GM15510 (cell line): Measurements from ENCODE around the gene UNC5A.

ENCODE experiments used
- POLR2A ChIP-seq: IDR thresholded peaks from 3 replicates; pipeline ENCODE4 v1.6.1; 2011; ENCODE audit warnings: borderline replicate concordance; ENCODE audit not compliant: insufficient read length; ENCODE audit errors: extremely low read depth

UNC5A gene

GRCh38 chr5:176849611-176850227, 39.4 kb downstream of the UNC5A start:
- no peak for TF ChIP-seq POLR2A

DNA sequence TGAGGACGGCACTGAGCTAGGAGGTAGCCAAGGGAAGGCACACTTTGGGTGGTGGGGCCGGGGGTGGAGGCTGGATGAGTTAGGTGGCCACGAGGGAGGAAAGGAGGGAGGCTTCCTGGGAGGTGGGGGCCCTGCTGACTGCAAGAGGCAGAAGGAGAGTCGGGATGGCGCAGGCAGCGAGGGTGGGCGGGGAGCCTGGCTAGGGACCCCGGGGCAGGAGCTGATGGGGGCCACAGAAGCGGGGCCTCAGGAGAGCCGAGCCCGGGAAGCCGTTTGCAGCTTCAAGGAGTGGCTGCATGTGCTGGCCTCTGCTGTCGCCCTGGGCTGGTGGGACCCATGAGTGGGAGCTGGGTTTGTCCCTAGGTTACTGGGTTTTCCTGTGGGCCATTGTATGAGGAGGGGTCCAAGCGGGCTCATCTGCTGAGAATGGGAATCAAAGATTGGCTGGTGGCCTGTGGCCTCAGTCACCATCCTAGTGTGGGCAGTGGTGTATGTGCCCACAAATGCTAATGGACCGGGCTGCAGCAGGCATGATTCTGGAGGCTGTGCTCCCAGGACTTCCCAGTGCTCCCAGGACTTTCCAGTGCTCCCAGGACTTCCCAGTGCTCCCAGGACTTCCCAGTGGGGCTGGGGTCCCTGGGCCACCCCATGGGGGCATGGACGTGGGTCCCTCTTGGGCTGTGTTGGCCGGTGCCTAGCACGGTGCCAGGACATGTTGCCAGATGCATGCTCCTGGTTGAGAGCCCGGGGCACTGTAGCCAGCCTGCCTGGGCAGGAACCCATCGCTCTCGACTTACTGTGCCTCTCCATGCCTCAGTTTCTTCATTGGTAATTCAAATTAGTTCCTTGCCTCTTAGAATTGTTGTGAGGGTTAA, 40.2 kb downstream of the UNC5A start:
- no peak for TF ChIP-seq POLR2A

DNA sequence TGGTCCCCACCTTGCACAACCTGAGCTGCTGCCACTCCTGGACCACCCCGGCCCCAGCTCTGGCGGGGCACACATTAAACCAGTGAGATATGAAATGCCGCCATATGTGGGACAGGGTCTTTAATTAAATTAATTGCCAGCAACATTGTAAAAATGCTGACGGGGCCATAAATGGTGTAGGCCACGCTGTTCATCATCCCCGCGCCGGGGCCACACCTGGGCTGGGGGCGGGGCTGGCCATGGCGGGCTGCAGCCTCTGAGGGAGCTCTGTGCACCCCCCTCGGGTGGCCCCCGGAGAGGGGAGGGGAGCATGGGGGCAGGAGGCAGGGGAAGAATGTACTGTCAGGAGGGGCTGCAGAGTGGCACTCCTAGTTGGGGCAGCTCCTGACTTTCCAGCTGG, 41.0 kb downstream of the UNC5A start:
- no peak for TF ChIP-seq POLR2A

GRCh38 chr5:176851871-176852658, 41.7 kb downstream of the UNC5A start:
- no peak for TF ChIP-seq POLR2A

DNA sequence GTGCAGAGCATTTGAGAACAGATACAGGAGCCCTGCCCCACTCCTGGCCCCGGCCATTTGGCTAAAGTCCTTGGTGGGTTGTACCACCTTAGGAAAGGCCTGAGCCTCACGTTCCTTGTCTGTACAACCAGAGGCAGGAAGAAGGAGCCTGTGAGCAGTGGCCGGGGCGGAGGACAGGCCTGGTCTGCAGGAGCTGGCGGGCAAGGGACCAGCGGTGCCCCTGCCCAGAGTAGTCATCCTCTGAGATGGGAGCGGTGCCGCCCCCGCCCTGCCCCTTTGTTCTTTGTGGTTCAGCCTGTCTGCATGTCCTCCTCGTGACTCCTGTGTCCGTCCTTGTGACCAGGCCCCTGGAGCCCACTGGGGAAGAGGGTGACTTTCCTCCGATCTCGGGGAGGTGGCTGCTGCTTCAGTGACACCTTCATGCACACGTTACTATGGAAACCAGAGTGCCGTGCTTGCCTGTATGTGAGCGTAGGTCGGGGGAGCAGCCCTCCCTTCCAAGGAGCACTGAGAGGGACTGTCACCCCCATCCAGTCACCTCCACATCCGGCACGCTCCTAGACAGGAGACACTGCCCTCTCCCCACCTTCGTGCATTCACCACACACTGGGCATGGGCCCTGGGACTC, 42.9 kb downstream of the UNC5A start:
- TF ChIP-seq POLR2A, result no peak

- TF ChIP-seq POLR2A, result no peak
Observed at GRCh38 chr5:176854164-176854563, 43.8 kb downstream of the UNC5A start.

DNA sequence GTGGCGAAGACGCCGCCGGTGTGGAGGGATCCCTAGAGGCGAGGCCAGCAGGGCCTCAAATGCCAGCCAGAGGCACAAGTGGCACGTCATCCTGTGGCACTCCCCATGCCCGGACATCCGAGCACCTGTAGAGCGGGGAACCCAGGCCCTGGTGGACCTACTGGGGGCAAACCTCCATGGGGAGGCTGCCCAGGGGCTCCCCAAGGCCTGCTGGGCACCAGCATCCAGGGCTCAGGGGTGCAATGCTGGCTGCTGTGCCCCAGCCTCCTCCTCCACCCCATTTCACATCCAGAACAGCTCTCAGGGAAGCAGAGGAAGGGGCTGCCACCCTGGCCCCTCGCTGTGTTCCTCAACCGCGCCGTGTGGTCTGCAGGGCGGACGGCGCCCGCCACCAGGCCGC, 45.2 kb downstream of the UNC5A start:
- TF ChIP-seq POLR2A, result no peak

DNA sequence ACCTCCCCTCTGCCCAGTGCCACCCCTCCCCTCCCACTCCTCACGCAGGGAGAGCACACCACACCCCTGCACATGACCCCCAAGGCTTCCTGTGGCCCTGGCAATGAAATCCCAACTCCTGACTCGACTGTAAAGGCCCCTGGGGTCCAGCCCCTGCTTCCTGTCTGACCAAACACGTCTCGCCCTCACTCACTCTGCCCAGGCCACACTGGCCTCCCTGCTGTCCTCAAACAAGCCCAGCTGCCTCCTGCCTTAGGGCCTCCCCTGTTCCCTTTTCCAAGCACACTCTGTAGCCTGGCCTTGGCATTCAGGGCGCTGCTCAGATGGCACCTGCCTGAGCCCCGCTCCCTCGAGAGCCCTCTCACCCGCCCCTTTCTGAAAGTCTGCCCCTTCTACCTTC, 46.4 kb downstream of the UNC5A start:
- TF ChIP-seq POLR2A, result no peak

DNA sequence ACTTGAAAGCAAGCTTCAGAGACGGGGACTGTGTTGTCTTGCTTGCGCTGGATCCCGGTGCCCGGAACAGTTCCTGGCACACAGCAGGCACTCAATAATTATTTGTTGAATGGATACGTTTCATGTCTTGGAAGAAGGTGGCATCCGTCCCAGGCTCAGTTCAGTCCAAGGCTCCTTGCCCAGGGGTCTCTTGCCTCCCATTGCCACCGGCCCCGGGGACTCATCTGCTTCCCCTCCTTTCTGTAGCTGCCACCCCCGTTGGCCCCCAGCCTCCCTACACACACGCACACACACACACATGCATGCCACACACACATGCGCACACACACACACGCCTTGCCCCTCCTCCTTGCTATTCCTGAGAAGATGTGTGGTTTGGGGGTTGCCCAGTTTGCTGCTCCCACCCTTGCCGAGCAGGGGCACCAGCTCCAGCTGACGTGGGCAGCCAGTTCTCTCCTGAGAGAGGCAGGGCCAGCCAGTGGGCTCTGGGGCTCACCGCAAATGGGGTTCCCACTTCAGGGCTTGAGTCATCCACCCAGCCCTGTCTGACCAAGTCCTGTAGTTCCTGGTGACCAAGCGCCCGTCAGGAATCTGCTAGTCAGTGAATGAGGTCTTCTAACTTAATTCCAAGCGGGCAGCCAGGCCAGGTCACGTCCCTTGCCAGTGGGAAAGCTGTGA, 47.0 kb downstream of the UNC5A start:
- no peak for TF ChIP-seq POLR2A

GRCh38 chr5:176857894-176858273, 47.5 kb downstream of the UNC5A start:
- TF ChIP-seq POLR2A, result no peak

- no peak for TF ChIP-seq POLR2A
Observed at GRCh38 chr5:176859916-176860315, 49.6 kb downstream of the UNC5A start.

GRCh38 chr5:176860381-176860780, 50.0 kb downstream of the UNC5A start:
- TF ChIP-seq POLR2A, result no peak

DNA sequence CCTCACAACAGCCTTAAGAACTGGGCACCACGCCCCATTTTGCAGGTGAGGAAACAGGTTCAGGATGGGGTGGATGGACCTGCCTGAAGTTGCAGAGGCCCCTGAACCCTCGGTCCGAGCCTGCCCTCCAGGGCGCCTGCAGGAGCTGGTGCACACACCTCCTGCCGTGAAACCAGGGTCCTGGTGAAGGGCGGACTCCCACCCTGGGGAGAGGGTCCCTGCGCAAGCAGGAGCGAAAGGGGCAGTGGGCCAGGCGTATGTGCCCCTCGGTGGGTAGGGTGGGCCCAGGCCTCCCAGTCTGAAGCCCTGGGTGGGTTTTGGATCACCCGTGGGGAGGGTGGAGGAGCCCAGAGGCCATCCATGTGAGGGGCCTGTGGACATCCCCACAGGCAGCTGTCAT, 50.9 kb downstream of the UNC5A start:
- no peak for TF ChIP-seq POLR2A

DNA sequence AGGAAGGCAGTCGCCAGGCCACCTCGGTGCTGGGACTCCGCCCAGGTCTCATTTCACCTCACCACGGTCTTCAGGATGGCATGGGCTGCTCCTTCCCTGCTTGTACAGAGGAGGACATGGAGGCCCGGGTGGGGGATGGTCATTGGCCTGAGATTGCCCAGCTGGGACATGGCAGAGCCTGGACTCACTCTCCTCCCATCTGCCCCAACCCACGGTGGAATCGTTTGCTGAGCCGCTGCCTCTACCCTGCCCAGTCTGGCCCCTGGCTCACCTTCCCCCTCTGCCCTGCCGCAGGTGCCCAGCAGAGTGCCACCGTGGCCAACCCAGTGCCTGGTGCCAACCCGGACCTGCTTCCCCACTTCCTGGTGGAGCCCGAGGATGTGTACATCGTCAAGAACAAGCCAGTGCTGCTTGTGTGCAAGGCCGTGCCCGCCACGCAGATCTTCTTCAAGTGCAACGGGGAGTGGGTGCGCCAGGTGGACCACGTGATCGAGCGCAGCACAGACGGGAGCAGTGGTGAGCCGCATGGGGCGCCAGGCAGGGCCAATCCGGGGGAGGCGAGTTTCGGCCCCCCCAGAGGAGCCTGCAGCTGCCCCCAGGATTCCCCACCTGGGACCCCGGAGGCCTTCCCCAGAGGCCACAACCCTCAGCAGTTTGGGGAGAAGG, 52.1 kb downstream of the UNC5A start:
- no peak for TF ChIP-seq POLR2A
